SK-N-SH (cell line): ENCODE data around the gene ACBD6. TPM values are rescaled to one million over a fixed set of nuclear protein-coding genes. Genes with fewer than 3 reads are reported as not detected.

Experiments
- CTCF ChIA-PET: fragments of 300-600, 350-600 bp; formaldehyde crosslinking; extraction: SDS; loops from one replicate; lab custom pipeline; 2021; lab: Yijun Ruan, JAX
- POLR2A ChIA-PET: fragments of 350-600 bp; sonication (Branson Sonifier 250); formaldehyde crosslinking; extraction: SDS; loops from one replicate; lab custom pipeline; 2020; ENCODE audit warnings: antibody characterized with exemption, inconsistent platforms; lab: Yijun Ruan, JAX
- DNase-seq: peaks from one replicate; pipeline ENCODE4 v3.0.0; 2012
- H2AFZ ChIP-seq: fragments of 200-600 bp; sonication (generic); 2 replicates; pipeline ENCODE4 v1.8.1; 2016; ENCODE audit warnings: antibody characterized with exemption, mild to moderate bottlenecking, low read depth
- H3F3A ChIP-seq: fragments of 200-600 bp; sonication (generic); replicated peaks from 2 replicates; pipeline ENCODE3; 2016; ENCODE audit warnings: antibody characterized with exemption, mild to moderate bottlenecking; ENCODE audit not compliant: insufficient read depth
- H3K27ac ChIP-seq, 2 experiments: fragments of 200-500 bp in 1 of 2; fragments of 200-600 bp in 1 of 2; sonication (Bioruptor generic) in 1 of 2; sonication (generic), shearing (Covaris generic) in 1 of 2; 2 replicates each; pipeline versions ENCODE4 v1.5.1 to v1.6.1; 2014 to 2016; ENCODE audit warnings: low read depth in 2 of 2, inconsistent platforms in 1 of 2, low read length in 1 of 2, mild to moderate bottlenecking in 1 of 2, mixed read lengths in 1 of 2
- H3K27me3 ChIP-seq: fragments of 200-600 bp; sonication (generic), shearing (Covaris generic); 2 replicates; pipeline ENCODE4 v1.6.1; 2016; ENCODE audit warnings: mixed run types; ENCODE audit not compliant: insufficient read depth
- H3K36me3 ChIP-seq, 2 experiments: fragments of 200-500 bp in 1 of 2; fragments of 200-600 bp in 1 of 2; sonication (Bioruptor generic) in 1 of 2; sonication (generic) in 1 of 2; replicated peaks in 1 of 2; 2 replicates each; pipeline versions ENCODE3 to v1.5.1; 2014 to 2016; ENCODE audit warnings: low read length in 1 of 2, mild to moderate bottlenecking in 1 of 2; ENCODE audit not compliant: insufficient read depth in 2 of 2, control insufficient read depth in 1 of 2
- H3K4me1 ChIP-seq, 2 experiments: fragments of 200-500 bp in 1 of 2; fragments of 200-600 bp in 1 of 2; sonication (Bioruptor generic) in 1 of 2; sonication (generic), shearing (Covaris generic) in 1 of 2; 2 replicates each; pipeline versions ENCODE4 v1.5.1 to v1.6.1; 2014 to 2016; ENCODE audit warnings: low read depth in 1 of 2, low read length in 1 of 2, mixed run types in 1 of 2; ENCODE audit not compliant: insufficient read depth in 2 of 2, control insufficient read depth in 1 of 2
- H3K4me2 ChIP-seq: fragments of 200-600 bp; sonication (generic), shearing (Covaris generic); 2 replicates; pipeline ENCODE4 v1.6.1; 2017; ENCODE audit warnings: mixed run types
- H3K4me3 ChIP-seq, 2 experiments: fragments of 200-500 bp in 1 of 2; fragments of 200-600 bp in 1 of 2; sonication (Bioruptor generic) in 1 of 2; sonication (generic), shearing (Covaris generic) in 1 of 2; 2 replicates each; pipeline versions ENCODE4 v1.5.1 to v1.8.1; 2014 to 2016; ENCODE audit warnings: low read depth in 2 of 2, inconsistent platforms in 1 of 2, low read length in 1 of 2, mild to moderate bottlenecking in 1 of 2, mixed read lengths in 1 of 2, moderate library complexity in 1 of 2
- H3K79me2 ChIP-seq: fragments of 200-600 bp; sonication (generic); 2 replicates; pipeline ENCODE4 v1.8.1; 2017; ENCODE audit warnings: mild to moderate bottlenecking; ENCODE audit not compliant: insufficient read depth
- H3K9ac ChIP-seq: fragments of 200-600 bp; sonication (generic); 2 replicates; pipeline ENCODE4 v1.6.1; 2017; ENCODE audit warnings: mixed run types
- H3K9me2 ChIP-seq: fragments of 200-600 bp; sonication (generic); 2 replicates; pipeline ENCODE4 v1.6.1; 2017; ENCODE audit warnings: mixed run types
- H3K9me3 ChIP-seq: fragments of 200-600 bp; sonication (generic); 2 replicates; pipeline ENCODE4 v1.6.1; 2017; ENCODE audit warnings: mixed run types, mild to moderate bottlenecking, moderate library complexity
- H4K20me1 ChIP-seq: fragments of 200-600 bp; sonication (generic); 2 replicates; pipeline ENCODE4 v1.6.1; 2017; ENCODE audit warnings: mild to moderate bottlenecking, mixed run types; ENCODE audit not compliant: insufficient read depth
- CTCF ChIP-seq: fragments of 200-600 bp; sonication (generic); IDR thresholded peaks from 2 replicates; pipeline ENCODE4 v1.6.1; 2017; ENCODE audit warnings: antibody characterized with exemption, mild to moderate bottlenecking, moderate library complexity
- ELF1 ChIP-seq: IDR thresholded peaks from 2 replicates; pipeline ENCODE4 v1.4.0; 2012
- EP300 ChIP-seq, 2 experiments: IDR thresholded peaks; 2 replicates each; pipeline versions ENCODE4 v1.4.0 to v1.6.1; 2012; ENCODE audit warnings: borderline replicate concordance in 1 of 2, low read depth in 1 of 2, low read length in 1 of 2
- EZH2phosphoT487 ChIP-seq: fragments of 200-600 bp; sonication (generic); IDR thresholded peaks from 2 replicates; pipeline ENCODE4 v1.6.1; 2017; ENCODE audit warnings: low read depth, mixed run types, mild to moderate bottlenecking, antibody characterized with exemption, moderate library complexity, borderline replicate concordance
- FOSL2 ChIP-seq: IDR thresholded peaks from 2 replicates; pipeline ENCODE4 v1.4.0; 2012; ENCODE audit warnings: low read depth, mild to moderate bottlenecking, moderate library complexity, borderline replicate concordance
- FOXM1 ChIP-seq: IDR thresholded peaks from 2 replicates; pipeline ENCODE4 v1.4.0; 2012; ENCODE audit warnings: low read depth, mild to moderate bottlenecking
- GABPA ChIP-seq: IDR thresholded peaks from 2 replicates; pipeline ENCODE4 v1.4.0; 2012; ENCODE audit warnings: low read depth, mild to moderate bottlenecking
- GATA2 ChIP-seq: sonication (generic); formaldehyde crosslinking; IDR thresholded peaks from 2 replicates; pipeline ENCODE4 v1.5.0; 2020; ENCODE audit warnings: mild to moderate bottlenecking, missing genetic modification reagents
- IRF3 ChIP-seq: fragments of 150-350 bp; IDR thresholded peaks from 2 replicates; pipeline ENCODE4 v1.6.1; 2016; ENCODE audit warnings: mild to moderate bottlenecking, low read depth, low read length
- JUND ChIP-seq: IDR thresholded peaks from 2 replicates; pipeline ENCODE4 v1.4.0; 2012
- MAX ChIP-seq: IDR thresholded peaks from 2 replicates; pipeline ENCODE4 v1.4.0; 2012; ENCODE audit warnings: low read depth
- PBX3 ChIP-seq: IDR thresholded peaks from 2 replicates; pipeline ENCODE4; 2012
- REST ChIP-seq: IDR thresholded peaks from 2 replicates; pipeline ENCODE4 v1.6.1; 2012; ENCODE audit warnings: mild to moderate bottlenecking, low read depth, low read length, moderate library complexity
- RFX5 ChIP-seq: IDR thresholded peaks from 2 replicates; pipeline ENCODE4 v1.6.1; 2012; ENCODE audit warnings: mild to moderate bottlenecking, improper control_type of control experiment, low read length
- SIN3A ChIP-seq: IDR thresholded peaks from 2 replicates; pipeline ENCODE4 v1.6.1; 2012; ENCODE audit warnings: low read depth, mild to moderate bottlenecking, low read length, moderate library complexity, borderline replicate concordance
- SMC3 ChIP-seq: IDR thresholded peaks from 2 replicates; pipeline ENCODE4 v1.6.1; 2012; ENCODE audit warnings: low read depth, low read length, improper control_type of control experiment
- TAF1 ChIP-seq: IDR thresholded peaks from 2 replicates; pipeline ENCODE4 v1.6.1; 2012; ENCODE audit warnings: low read depth, mild to moderate bottlenecking, low read length, moderate library complexity, borderline replicate concordance
- TCF12 ChIP-seq: IDR thresholded peaks from 2 replicates; pipeline ENCODE4 v1.4.0; 2012
- TEAD4 ChIP-seq: IDR thresholded peaks from 2 replicates; pipeline ENCODE4 v1.4.0; 2012; ENCODE audit warnings: mild to moderate bottlenecking, borderline replicate concordance; ENCODE audit not compliant: insufficient read depth
- YY1 ChIP-seq: IDR thresholded peaks from 2 replicates; pipeline ENCODE4 v1.4.0; 2012; ENCODE audit warnings: low read depth, mild to moderate bottlenecking
- WGBS: methylation state at CpG from one replicate; pipeline ENCODE4 v1.1.6; 2017; ENCODE audit warnings: low lambda C conversion rate; 5-methylcytosine and 5-hydroxymethylcytosine counted together
- polyA plus RNA-seq, 3 experiments: library from polyadenylated mRNA; depleted of rRNA; stranded (reverse); fragments of >200 nt; gene quantifications; 2 replicates each; pipeline ENCODE4 v1.2.3, GENCODE V29; 2012

The ACBD6 gene
- polyA plus RNA-seq, 1 of the 3 experiments (the other 2 are of a cell fraction), result 60.9 TPM

GRCh38 chr1:180251526-180252305 is 250.7 kb downstream of the ACBD6 start:
- H3K9me2 ChIP-seq, result no peaks in the 10 kb centered on the region
- H3K4me3 ChIP-seq, result no peak overlapping the region
- no peaks in the 10 kb centered on the region for H3F3A ChIP-seq
- H3K79me2 ChIP-seq, result no peaks in the 10 kb centered on the region
- no peak overlapping the region for H3K4me2 ChIP-seq
- H3K4me1 ChIP-seq, result peaks cover 0 to 2% of the 10 kb centered on the region in 2 experiments; a peak in 1 of 4 replicates
- no peak overlapping the region for H3K9ac ChIP-seq
- WGBS, result 57% methylated on average over 8 of the region's 9 CpGs
- H3K36me3 ChIP-seq, result no peaks in the 10 kb centered on the region
- no peak for DNase-seq
- H3K9me3 ChIP-seq, result no peaks in the 10 kb centered on the region
- H3K27me3 ChIP-seq, result no peaks in the 10 kb centered on the region
- H3K27ac ChIP-seq, result no peak overlapping the region
- POLR2A ChIA-PET, result no interaction called here
- TF ChIP-seq ELF1, result no peak
- TF ChIP-seq JUND, result no peak
- no peak for TF ChIP-seq GABPA
- TF ChIP-seq IRF3, result no peak
- TF ChIP-seq MAX, result no peak
- TF ChIP-seq REST, result no peak
- TF ChIP-seq FOXM1, result no peak
- TF ChIP-seq YY1, result no peak
- no peak for TF ChIP-seq EZH2phosphoT487
- TF ChIP-seq RFX5, result no peak
- TF ChIP-seq CTCF, result no peak
- TF ChIP-seq GATA2 (CRISPR knock-in tag), result no peak
- TF ChIP-seq PBX3, result no peak
- no peak for TF ChIP-seq TEAD4
- no peak for TF ChIP-seq TCF12
- TF ChIP-seq FOSL2, result no peak
- no peak for TF ChIP-seq SIN3A
- TF ChIP-seq EP300 (IDR thresholded peaks at IDR 0.05; ENCODE audit: borderline replicate concordance in 1 of 2, low read depth in 1 of 2, low read length in 1 of 2), result no peak
- TF ChIP-seq TAF1, result no peak
- no peak for TF ChIP-seq SMC3
- TF ChIP-seq, all 33 proteins: peak for 0
- Histone ChIP-seq H4K20me1 (no peaks in the 10 kb centered on the region), H2AFZ (no peak overlapping the region)
- CTCF ChIA-PET, result interaction anchor here (0.6 to 4.2 kb wide), 15 partner anchors 10 to 282 kb away, joined by 3 to 58 read pairs (median 5); no protein-coding TSS in a partner anchor
